GM21447 (cell line): ENCODE results near the gene GTF2A1L.
A peak's percentile ranks its signal among the peaks of the same experiment; 100 is the strongest.
"Not testable (repeated sequence)": the region's sequence is repeated elsewhere in the genome, so short reads cannot be mapped to it uniquely, and the experiment has no call there.

Experiments used
- ATAC-seq: cut with Tn5 transposase; IDR thresholded peaks from one replicate; pipeline ENCODE4 v1.9.1; 2021; ENCODE audit not compliant: unreplicated experiment

The GTF2A1L gene, protein sequence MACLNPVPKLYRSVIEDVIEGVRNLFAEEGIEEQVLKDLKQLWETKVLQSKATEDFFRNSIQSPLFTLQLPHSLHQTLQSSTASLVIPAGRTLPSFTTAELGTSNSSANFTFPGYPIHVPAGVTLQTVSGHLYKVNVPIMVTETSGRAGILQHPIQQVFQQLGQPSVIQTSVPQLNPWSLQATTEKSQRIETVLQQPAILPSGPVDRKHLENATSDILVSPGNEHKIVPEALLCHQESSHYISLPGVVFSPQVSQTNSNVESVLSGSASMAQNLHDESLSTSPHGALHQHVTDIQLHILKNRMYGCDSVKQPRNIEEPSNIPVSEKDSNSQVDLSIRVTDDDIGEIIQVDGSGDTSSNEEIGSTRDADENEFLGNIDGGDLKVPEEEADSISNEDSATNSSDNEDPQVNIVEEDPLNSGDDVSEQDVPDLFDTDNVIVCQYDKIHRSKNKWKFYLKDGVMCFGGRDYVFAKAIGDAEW

DNA sequence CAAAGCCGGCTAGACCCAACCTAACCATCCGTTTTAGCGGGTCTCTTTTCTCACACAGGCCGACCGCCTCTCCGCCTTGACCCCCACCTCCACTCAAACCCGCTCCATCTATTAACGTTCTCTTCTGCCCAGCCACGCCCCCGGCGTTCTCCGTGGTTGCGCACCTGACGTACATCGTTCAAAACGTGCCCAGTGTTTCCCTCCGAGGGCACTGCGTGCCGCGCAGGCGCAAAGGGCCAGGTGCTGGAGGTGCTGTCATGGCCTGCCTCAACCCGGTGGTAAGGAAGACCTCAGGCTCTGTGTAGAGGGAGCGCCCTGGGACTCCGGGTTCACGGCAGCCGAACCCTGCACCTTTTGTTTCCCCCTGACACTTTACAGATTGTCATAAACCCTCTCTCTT is at the start of gene GTF2A1L:
Gene GTF2A1L (plus strand): TSS at position 239 of the 400 bp plus-strand sequence. CDS start 19 bp downstream, at position 258.
- ATAC-seq = no peak

DNA sequence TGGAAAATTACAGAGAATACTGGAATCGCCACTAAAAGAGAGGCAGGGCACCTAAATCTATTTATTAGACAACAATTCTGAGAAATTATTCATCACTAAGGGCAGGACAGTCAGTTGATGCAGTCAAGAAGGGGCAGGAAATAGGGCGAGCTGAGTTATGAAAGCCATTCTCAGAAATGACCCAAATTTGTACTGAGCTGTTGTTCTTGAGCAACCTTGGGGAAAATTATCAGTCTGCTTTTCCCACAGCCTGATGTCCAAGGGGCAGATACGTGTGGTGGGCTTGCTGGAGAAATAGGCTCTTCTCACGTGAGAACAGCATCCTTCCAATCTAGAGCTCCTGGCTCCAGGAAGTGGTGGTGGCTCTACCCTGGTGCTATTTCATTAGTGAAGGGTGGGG is 49.1 kb upstream of the GTF2A1L start:
- no peak for ATAC-seq

- ATAC-seq = no peak
Observed at GRCh38 chr2:48569433-48569832, 48.2 kb upstream of the GTF2A1L start.

- no peak for ATAC-seq
Observed at GRCh38 chr2:48572816-48573215, 44.8 kb upstream of the GTF2A1L start.

GRCh38 chr2:48574353-48575287 is 43.0 kb upstream of the GTF2A1L start:
- no peak for ATAC-seq

DNA sequence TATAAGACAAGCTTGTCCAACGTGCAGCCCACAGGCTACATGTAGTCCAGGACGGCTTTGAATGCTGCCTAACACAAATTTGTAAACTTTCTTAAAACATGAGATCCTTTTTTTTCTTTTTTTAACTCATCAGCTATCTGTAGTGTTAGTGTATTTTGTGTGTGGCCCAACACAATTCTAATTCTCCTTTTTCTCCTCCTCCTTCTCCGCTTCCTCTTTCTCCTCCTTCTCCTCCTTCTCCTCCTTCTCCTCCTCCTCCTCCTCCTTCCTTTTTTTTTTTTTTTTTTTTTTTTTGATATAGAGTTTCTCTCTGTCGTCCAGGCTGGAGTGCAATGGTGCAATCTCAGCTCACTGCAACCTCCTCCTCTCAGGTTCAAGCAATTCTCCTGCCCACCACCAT is 39.3 kb upstream of the GTF2A1L start:
- no peak for ATAC-seq

DNA sequence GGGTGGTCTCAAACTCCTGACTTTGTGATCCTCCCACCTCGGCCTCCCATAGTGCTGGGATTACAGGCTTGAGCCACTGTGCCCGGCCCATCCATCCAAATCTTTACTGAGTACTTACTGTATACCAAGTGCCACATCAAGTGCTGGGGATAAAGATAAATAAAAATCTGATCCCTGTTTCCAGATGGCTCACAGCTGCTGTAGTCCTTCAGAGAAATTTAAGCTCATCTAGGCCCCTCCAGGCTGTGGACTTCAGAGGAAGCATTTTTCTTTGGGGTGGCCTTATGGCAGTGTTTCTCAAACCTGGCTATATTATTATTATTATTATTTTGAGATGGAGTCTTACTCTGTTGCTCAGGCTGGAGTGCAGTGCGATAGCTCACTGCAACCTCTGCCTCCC is 33.7 kb upstream of the GTF2A1L start:
- no peak for ATAC-seq

DNA sequence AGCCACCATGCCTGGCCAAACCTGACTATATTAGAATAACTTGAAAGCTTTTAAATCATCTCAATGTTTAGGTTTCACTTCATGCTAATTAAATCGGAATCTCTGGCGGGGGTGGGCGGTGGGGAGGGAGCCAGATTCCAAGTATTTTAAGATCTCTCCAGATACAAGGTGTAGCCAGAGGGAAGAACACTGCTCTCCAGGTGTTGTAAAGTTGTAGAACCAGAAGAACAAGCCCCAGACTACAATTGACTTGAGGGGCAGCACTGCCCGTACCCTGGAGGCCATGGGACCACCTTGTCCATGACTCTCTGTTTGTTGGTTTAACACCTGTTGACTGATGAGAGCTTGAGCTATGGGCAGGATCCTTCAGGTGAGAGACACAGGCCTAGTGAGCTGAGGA is 33.1 kb upstream of the GTF2A1L start:
- ATAC-seq = no peak

DNA sequence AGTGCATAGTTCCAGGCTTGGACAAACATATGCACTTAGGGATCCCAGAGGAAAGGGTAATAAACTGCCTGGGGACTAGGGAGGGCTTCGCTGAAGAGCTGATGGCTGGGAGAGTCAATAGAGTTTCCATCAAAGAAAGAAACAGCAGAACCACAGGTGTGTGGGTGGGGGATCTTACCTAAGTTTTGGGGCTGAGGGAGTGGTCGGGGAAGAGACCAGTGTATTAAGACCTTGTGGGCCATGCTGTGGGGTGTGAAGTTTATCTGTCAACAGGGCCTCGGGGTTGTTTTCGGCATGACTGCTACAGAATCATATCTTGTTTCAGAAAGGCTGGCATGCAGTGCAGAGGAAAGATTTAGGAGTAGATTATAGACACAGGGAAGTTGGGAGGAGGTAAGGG is 31.2 kb upstream of the GTF2A1L start:
- no peak for ATAC-seq

DNA sequence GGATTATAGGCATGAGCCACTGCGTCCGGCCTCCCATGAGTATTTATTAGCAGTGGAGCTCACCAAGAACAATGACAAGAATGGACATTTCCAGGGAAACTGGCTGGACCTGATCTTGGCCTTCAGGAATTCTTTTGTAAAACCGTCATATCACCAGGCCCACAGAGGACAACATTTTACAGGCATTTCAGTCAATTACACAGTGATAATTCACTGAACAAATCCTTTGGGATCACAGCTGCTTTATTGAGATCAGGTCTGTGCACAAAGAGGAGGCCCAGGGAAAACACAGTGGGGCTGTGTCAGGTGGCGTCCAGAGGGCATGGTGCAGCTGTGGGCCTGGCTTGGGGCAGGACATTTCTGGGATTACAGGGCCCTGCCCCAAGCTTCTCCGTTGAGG is 30.1 kb upstream of the GTF2A1L start:
- ATAC-seq = no peak

DNA sequence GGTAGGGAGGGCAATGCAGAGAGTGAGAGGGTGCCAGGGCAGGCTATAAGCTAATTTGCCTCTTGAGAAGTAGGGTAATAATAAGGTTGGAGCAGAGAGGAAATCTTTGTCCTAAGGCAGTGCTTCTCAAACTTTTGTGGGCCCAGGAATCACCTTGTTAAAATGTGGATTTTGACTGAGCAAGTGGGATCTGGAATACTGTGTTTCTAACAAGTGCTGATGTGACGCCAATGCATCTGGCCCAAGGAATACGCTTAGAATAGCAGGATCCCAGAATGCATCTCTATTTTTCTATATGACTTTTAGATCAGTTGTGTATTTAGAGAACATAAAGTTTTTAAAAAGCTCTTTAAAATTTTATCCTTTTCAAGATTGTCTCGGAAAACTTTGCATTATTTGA is 29.7 kb upstream of the GTF2A1L start:
- ATAC-seq = no peak

GRCh38 chr2:48588745-48589144 is 28.9 kb upstream of the GTF2A1L start:
- ATAC-seq = no peak

GRCh38 chr2:48589170-48589767 is 28.4 kb upstream of the GTF2A1L start:
- ATAC-seq = no peak

DNA sequence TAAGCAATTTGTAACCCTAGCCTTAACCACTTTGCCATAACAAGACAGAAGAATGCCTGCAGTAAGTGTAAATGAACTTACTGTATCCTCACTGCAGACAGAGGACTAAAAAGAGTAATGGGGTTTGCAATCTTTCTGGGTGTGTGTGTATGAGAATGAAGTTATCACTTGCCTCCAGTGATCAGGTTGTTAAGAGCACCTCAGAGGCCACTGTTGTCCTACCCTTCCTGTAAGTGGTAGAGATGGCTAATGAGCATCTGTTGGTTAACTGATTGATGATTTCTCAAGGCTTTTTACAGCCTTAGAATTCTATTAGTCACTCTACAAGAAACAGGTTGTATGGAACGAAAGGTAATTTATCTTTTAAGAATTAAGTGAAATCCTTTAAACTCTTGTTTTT is 27.6 kb upstream of the GTF2A1L start:
- ATAC-seq = no peak

DNA sequence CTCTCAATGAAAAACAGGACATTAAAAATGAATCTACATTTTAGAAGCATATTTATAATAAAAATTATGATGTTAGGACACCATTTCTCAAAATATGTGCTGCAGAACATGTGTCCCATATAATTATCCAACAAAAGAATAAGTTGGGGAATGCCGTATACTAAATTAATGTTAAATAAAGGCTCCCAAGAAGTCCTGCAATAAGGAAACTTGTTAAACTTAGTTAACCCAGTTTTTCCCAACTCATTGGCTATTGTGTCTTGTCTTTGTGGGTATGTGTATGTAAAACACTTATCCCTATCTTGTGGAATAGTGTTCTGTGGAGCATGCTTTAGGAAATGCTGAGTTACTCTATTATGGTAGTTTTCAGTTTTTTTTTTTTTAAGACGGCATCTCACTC is 25.6 kb upstream of the GTF2A1L start:
- no peak for ATAC-seq

GRCh38 chr2:48596751-48597150 is 20.9 kb upstream of the GTF2A1L start:
- ATAC-seq = not testable (repeated sequence)

DNA sequence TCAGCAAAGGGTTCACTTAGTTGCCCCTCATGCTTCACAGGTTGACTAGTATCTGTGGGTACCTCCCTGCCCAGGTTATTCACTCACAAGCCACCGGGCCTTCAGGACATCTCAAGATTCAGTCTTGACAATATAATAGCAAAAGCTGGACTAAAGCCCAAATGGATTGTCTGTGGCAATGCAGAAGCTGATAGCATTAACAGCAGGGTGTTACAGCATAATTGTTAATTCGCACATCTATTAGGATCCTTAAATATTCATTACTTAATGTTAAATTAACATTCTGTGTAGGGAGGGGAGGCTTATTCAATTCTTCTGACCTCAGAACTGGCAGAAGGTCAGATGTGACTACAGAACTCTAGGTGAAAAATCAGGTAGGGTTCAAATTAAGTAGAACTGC is 20.2 kb upstream of the GTF2A1L start:
- ATAC-seq = no peak

GRCh38 chr2:48600204-48600813 is 17.3 kb upstream of the GTF2A1L start:
- ATAC-seq = no peak

DNA sequence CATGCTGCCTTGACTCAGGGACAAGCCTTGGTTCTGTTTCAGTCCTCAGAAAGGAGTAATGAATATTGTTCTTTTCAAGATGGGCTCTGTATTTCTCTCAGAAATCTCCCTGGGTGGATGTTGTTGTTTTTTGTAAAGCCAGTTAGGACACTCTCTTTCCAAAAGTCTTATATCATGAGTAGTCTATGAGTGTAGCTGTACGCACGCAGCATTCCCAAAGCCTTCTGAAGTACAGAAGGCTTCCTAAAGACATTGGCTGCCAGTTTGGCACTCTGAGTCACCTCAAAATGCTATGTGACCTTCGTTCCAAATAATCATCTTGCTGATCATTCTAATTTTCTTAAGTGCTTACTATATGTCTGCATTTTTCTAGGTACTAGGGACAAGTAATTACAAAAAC is 16.7 kb upstream of the GTF2A1L start:
- no peak for ATAC-seq

- ATAC-seq = peak; percentile 55
Observed at GRCh38 chr2:48601349-48601748, 16.3 kb upstream of the GTF2A1L start.
